Fibroblast of skin of left quadriceps (primary cell): ENCODE measurements around the gene OSBPL1A.

Experiments used
- DNase-seq, 2 experiments: peaks; one replicate each; pipeline ENCODE4 v3.0.0-alpha.2; 2013; ENCODE audit warnings: low read depth in 2 of 2

The OSBPL1A gene

DNA sequence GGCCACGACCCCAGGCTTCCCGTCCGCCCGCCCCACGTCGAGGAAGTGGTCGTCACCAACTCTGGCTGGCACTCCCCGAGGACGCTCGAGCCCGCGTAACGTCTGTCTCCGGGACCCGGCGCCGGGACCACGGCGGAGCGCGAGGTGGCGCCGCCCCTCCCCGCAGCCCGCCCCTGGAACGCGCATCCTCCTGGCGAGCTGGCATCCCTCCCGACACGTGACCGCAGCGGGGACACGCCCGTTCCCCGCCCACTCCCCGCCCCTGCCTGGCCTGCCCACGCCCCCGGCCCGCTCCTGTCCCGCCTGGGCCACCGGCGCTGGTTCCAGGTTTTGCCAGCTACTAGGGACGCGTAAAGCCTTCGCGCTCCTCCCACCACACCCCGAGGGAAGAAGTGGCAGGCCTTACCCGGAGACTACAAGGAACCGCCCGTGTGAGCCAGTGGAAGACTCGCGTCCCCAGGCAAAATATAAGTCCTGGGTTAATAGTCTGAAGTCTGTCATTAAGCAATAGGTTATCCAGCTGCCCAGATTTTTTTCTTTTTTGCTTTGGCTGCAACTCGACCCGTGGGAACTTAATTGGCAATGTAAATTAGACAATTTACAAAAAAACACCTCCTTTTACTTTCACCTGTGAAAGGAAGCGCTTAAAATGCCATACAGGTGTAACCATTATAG, at the start of gene OSBPL1A:
Gene OSBPL1A (minus strand): TSS at position 131 of the 675 bp plus-strand sequence. CDS start 20,291 bp downstream, outside the sequence.
- DNase-seq, result peak; percentile 80

DNA sequence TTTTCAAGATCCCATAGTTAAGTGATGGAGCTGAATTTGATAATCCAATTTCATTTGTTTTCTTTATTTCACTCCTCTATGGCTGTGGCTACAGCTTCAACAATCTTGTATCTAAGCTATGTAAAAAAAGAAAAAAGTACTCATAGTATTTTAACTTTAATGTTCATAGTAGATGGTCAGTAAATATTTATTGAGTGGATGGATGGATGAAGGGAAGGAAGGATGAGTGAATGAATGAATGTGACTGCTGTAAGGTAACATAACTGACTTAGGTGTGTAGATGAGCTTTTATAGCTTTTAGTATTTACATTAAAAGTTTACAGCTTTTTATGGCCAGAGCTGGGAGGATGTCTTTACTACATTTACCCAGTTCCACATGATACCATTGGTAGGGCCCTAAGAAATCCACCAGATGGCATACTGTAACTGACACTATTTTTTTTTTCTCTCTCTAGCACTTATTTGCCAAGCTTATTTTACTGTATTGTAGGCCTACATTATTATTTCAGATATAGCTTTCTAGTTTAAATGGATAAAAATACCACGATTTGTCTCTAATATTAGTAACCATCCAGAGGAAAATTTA, 49.4 kb upstream of the OSBPL1A start:
- DNase-seq, result no peak

DNA sequence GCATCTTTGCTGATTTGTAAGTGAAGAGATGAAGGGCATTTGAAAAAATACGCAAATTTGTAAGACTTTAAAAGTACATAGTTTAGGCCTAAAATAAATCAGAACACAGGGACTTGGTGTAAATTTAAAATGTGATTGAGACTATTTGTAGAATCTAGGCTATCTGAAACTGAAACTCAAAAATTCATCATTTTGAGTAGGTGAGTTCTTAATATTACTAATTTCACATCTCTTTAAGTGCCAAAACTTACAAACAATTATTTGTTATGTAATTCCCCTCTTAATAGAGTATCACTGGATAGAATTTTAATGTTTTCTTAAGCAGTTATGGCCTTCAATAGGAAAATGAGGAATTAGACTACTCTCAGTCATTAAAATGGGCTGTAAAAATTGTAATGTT, 48.8 kb upstream of the OSBPL1A start:
- DNase-seq, result no peak

DNA sequence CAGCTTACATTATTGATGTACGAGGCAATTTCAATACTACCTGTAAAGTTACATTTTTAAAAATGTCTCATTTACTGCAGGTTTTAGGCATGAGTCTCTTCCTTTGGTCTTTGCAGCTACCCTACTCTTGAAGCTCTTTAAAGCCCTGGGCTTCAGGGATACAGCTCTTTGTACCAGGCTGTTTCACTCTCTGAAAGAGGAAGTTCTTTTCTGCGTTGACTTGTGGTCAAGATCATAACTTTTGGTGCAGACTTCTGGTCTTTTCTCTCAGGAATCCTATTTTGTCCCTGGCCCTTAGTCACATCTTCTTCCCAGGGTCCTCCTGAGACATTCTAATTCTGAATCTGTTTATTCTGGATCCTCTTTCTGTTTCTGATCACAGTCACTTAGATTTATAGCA, 46.2 kb upstream of the OSBPL1A start:
- DNase-seq, result no peak

DNA sequence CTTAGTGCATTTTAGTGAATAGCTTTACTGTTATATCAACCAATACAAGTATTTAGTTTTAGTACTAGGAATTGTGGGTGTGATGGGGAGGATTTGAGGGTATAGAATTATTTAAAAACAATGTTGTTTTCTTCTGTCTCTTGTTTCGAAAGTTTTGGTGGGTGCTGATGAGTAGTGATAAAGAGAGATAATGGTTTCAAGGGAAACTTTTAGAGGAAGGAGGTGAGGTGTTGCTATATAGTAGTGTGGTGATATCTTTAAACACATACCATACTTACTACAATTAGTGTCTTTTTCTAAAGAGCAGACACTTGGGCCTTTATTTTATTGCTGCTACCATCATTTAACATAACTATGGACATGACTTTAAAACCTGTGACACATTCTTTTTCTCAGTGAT, 39.3 kb upstream of the OSBPL1A start:
- no peak for DNase-seq

DNA sequence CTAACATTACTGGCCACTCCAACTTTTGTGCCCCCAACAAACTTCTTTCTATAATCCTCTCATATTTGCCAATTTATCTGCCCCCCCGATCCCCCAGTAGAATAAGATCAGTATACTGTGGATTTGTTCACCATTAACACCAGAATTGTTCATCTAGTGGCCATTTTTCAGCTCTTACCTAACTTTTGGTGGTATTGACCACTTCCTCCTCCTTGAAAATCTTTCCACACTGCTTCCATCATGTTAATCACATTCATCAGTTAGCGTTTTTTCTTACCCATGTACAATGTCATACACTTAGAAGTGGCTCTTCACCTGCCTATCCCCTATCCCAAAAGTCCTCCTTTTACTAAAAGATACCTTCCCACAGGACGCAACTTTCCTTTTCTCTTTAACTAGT, 35.0 kb upstream of the OSBPL1A start:
- DNase-seq, result no peak

DNA sequence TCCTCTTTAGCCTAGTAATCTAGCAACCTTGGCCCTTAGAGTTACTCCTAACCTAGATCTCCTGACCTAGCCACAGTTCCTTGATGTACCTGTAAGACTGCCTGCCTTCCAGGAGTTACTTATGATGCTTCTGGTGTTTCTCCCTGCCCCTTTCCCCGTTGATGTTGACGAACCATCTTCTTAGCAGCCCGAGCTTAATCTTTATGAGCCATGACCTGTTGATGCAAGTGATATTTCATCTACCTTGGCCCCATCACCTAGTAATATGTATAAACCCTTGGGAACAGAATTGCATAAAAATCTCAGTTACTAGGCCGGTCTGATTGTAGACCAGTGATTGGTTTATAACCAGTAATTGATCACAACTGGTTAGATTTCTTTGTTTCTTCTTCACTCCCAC, 31.6 kb upstream of the OSBPL1A start:
- no peak for DNase-seq

DNA sequence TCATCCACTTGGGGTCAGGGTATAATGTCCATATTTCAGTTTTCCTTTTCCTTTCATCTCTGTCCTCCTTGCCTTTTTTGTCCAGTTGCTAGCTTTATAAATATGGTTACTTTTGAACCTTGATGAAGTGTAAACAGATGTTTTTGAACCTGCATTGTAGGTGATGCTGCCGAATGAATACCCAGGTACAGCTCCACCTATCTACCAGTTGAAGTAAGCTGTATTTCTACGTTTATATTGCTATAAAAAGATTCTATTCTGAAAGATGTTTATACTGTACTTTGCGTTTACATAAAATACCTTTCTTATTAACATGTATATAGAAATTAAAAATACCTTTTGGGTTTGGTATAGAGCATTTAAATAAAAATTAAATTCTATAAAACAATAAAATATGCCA, 31.1 kb upstream of the OSBPL1A start:
- DNase-seq, result no peak

DNA sequence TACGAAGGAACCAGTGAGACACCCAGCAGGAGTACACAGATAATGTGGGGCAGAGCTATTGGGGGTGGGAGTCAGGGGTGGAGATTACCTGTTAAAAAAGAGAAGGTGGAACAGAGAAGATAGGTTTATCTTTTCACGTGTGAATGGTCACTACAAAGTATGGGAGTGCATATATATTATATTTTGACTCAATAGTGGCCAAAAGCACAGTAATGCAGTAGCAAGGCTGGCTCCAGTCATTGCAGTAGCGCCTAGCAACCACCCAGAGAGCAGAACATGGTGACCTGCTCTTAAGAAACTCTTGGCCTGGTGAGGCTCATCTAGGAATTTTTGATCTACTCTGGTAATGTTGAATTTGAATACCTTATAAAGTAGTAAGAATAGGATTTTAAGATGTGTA, 29.9 kb upstream of the OSBPL1A start:
- no peak for DNase-seq

DNA sequence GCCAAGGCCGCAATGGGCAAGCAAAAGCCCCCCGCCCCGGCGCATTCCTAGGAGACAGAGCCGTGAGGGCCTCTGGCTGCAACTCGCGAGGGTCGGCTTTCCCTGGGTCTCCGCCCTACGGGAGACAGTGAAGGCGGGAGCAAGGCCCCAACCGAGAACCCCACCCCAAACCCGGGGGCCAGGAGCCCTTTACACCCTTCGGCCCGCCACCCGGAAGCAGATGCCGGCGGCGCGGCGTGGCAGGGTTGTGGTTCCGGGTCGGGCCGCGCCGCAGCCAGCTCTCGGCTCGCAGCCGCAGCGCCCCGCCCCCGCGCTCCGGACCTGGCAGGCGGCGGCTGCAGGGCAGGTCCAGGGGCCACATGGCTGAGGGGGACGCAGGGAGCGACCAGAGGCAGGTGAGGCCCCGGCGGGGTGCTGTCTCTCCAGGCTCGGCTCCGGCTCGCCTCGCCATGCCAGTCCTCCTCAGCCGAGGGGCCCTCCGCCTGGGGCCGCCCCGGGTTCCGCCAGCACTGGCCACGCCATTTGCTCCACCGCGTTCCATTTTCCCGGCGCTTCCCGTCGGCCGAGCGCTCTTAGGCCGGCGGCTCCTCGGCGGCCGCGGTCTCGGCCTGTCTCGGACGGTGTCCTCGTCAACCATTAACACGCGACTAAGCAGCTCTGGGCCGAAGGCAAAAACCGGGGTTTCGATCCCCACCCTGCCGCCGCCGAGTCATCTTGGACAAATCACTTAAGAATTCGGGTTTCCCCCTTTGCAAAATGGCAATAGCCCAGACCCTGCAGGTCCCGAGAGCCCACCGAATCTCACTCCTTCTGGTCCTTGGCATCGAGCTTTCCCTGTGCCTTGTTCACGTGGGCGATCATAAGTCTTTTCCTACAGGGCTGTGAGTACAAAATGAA, 29.0 kb upstream of the OSBPL1A start, which contains the start of gene IMPACT:
Gene IMPACT (plus strand): TSS at position 273 of the 897 bp plus-strand sequence. CDS start 87 bp downstream, at position 360.
- peak; percentile 66 to 71 for DNase-seq

DNA sequence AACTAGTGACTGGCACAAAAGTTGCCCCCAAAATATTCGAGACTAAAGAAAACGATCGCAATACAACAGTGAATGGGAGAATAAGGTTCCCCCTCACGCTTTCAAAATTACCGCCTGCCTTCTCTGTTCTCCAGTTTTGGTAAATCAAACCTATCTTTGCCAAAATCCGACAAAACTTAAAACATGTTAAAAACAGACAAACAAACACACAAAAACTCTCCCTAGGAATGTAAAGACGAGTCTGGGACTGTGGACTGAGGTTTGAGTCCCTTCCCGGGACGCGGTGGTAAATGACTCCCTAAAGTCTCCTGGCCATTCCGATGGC, 28.4 kb upstream of the OSBPL1A start:
- DNase-seq, result no peak

DNA sequence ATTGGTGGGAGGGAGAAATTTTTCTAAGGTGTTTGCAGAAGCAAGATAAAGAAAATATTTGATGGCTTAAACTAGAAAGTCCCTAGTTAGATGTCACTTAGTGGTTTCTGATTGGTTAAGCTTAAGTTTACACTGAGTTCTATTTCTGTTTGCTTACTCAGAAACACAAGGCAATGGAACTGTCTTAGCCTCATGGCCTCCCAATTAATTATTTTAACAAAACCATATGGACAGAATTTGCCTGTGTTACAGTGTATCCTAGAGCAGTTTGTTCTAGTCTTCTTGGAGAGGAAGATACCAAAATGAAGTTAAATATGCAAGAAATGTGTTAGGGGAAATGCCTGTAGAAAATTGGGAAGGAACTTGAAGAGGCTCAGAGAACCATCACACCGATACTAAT, 24.2 kb upstream of the OSBPL1A start:
- DNase-seq, result no peak

DNA sequence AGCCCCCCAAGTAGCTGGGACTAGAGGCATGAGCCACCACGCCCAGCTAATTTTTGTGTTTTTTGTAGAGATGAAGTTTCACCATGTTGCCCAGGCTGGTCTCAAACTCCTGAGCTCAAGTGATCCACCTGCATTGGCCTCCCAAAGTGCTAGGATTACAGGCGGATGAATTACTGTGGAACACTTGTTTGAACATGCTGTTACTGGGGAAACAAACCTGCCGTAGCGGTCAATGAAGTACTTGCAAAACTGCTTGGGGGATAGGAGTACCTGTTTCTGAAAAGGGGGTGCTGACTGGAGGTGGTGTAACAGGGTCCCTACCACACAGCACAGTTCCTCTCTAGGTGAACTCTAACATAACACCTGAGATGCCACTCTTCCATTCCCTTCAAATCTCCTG, 22.9 kb upstream of the OSBPL1A start:
- DNase-seq, result no peak

DNA sequence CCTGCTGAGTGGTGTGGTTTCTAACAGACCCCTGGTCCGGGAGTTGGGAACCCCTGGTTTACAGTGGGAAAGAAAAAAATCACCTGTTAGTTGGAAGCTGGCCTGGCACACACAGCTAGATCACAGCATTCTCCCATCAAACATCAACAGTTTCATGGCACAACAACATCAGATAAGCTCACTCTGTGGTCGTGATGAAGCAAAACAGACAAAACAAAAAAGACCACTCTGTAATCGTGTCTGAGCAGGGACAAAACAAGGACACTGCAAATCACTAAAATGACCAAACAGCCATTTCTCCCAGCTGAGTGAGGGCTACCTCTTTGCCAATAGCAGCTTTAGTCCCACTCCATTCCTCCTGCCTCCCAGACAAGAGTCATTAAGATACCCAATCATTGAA, 19.9 kb upstream of the OSBPL1A start:
- no peak for DNase-seq

DNA sequence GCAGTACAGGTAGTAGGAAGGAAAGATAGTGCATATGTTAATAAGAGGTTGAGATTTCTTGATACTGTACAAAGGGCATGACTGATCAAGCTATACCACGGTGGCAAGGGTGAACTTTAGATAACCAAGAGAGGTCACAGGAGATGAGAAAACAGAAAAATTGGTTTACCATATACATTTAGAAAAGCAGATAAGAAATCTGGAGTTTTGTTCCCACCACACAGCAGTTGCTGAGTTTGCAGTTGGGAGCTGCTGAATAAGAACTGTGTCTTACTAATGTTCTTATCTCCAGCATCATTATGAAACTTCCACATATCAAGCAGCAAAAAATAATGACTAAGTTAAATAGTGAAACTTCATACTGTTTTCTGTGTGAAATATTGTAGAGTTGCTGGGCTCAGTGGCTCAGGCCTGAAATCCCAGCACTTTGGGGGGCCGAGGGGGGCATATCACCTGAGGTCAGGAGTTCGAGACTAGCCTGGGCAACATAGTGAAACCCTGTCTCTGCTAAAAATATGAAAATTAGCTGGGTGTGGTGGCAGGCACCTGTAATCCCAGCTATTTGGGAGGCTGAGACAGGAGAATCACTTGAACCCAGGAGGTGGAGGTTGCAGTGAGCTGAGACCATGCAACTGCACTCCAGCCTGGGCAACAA, 16.9 kb upstream of the OSBPL1A start:
- no peak for DNase-seq

DNA sequence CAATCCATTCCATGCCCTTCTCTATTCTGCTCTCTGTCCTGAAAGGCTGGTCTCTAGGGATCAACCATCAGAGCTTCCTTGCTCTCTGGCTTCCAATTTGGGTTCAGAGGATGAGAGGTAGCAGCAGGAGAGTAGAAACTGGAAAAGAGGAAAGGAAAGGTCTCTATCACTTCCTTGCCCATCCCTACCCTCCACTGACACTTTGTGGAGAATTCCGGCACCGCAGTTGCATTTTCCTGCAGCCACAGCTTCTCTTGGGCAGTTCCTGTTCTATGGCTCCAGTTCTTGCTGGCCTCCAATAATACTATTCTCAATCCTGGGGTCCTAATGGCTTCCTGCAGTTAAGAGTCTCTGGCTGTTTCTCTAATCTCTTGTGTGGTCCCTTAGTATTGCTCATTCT, 15.5 kb upstream of the OSBPL1A start:
- DNase-seq, result no peak

DNA sequence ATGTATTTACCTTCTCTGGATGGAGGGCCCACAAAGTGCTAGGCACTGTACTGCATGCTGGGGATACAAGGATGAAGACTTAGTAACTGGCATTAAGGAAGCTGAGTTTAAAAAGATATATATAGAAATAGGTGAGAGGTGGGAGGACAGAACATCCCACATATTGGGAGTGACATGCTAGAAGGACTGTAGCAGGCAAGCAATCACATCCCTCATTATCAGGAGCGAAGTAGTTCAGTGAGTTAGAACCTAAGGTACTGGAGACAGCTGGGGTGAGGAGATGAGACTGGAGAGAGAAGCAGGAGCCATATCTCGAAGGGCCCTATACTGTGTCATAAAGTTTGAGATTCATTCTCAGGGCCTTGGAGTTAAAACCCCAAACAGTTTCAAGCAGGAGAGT, 10.9 kb upstream of the OSBPL1A start:
- no peak for DNase-seq

DNA sequence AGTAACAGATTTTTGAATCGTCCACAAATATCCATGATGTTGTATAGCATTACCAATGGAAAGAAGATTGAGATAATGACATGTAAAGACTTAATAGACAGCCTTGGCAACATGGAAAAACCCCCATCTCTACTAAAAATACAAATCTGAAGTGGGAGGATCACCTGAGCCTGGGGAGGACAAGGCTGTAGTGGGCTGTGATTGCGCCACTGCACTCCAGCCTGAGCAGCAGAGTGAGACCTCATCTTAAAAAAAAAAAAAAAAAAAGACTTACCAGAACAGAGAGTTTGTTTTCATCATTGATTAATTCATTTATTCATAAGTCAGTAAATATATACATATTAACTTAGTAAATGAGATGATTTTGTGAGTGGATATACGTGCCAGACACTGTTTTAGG, 7.0 kb upstream of the OSBPL1A start:
- no peak for DNase-seq

DNA sequence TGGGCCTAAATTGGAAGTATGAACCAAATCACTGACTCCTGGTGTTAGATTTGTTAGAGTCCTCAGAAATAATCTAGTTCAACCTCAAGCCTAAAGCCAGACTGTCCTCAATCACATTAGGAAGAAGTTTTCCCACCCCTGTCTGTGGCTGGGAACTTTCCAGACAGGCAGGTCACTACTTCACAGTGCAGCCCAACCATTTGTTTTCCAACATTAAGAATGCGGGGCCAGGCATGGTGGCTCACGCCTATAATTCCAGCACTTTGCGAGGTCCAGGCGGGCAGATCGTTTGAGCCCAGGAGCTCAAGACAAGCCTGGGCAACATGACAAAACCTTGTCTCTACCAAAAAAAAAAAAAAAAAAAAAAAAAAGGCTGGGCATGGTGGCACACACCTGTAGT, 5.5 kb upstream of the OSBPL1A start:
- DNase-seq, result no peak

DNA sequence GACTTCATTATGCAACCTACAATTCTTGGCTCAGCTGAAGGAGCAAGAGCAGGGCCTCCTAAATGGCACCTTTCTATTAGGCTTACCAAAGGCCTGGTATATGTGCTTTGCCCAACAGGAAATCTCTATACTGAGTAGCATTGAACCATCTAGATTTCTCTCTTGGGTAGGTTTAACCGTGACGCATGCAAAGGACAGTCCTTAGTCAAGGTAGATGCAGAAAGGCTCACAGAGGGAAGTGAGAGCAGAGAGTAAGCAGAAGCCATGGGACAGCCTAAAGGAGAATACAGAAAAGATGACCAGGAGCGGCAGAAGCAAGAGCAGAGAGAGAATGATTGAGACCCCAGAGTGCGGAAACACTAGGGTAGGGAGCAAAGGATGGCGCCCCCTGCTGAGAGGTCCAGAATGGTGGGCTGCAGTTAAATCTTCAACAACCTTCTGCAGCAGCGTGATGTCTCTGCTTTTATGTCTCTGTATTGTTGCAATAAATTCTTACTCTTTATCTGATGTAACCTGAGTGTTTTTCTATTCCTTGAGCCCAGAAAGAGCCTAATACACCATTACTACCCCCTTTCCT, 4.7 kb upstream of the OSBPL1A start:
- DNase-seq, result no peak

DNA sequence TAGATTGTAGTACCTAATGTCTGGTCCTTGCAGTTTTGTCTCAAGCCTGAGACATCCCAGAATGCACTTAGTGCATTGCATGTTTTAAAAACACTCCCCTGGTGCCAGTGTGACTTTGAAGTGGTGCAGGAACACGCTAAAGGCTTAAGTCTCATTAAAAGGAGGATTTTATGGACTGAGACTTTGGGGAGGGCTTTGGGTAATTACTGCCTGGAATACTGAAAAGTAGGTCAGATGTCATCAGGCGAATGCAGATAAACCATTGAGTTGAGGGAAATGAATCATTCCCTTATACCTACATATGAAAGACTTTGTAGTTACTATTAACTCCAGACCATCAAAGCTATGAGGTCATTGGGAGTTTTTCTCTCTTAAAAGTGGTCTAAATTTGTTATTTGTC, 3.0 kb upstream of the OSBPL1A start:
- DNase-seq, result no peak

DNA sequence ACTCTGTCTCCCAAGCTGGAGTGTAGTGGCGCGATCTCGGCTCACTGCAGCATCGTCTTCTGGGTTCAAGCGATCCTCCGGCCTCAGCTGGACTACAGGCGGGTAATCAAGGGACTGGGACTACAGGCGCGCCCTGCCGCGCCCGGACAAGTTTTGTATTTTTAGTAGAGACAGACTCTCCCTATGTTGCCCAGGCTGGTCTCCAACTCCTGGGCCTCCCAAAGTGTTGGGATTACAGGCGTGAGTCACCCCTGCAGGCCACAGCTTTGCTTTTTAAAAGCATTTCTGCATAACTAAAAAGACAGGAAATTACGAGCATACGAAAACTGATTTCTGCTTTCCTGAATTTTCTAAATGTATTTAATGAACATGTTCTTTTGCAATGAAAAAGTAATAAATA, 916 bp upstream of the OSBPL1A start:
- DNase-seq, result no peak
